PC-9 (cell line): ENCODE results near the gene CLCN5. TPM values are rescaled to one million over a fixed set of nuclear protein-coding genes. Genes with fewer than 3 reads are reported as not detected.

ENCODE experiments used
- BruUV-seq: library from RNA; stranded (reverse); fragments of 400-500 nt; replicated peaks from 2 replicates; lab custom pipeline; 2021; lab: Mats Ljungman, UMichigan
- CTCF ChIA-PET: fragments of 300-600 bp; sonication (Branson Sonifier 250); formaldehyde crosslinking; loops from one replicate; lab custom pipeline; 2022; ENCODE audit warnings: antibody characterized with exemption; lab: Charles Lee
- POLR2A ChIA-PET: fragments of 300-600 bp; sonication (Branson Sonifier 250); formaldehyde crosslinking; loops from one replicate; lab custom pipeline; 2022; ENCODE audit warnings: antibody characterized with exemption; ENCODE audit not compliant: unreplicated experiment; lab: Charles Lee
- DNase-seq, 2 experiments: peaks; one replicate each; pipeline versions ENCODE4 v3.0.0 to v3.0.0-alpha.2; 2015 to 2022; ENCODE audit warnings: mixed read lengths in 1 of 2
- H2AFZ ChIP-seq: fragments of 200-600 bp; sonication (generic); 2 replicates; pipeline ENCODE4 v1.8.1; 2017; ENCODE audit warnings: antibody characterized with exemption
- H3F3A ChIP-seq: fragments of 200-600 bp; sonication (generic); 2 replicates; pipeline ENCODE4 v1.8.1; 2017; ENCODE audit warnings: antibody characterized with exemption, mild to moderate bottlenecking, low read depth; ENCODE audit not compliant: insufficient read depth
- H3K27ac ChIP-seq: fragments of 200-600 bp; sonication (generic); 2 replicates; pipeline ENCODE4 v1.6.1; 2016; ENCODE audit warnings: mixed run types
- H3K27me3 ChIP-seq: fragments of 200-600 bp; sonication (generic); 2 replicates; pipeline ENCODE4 v1.6.1; 2016; ENCODE audit warnings: low read depth, mixed run types; ENCODE audit not compliant: insufficient read depth
- H3K36me3 ChIP-seq: fragments of 200-600 bp; sonication (generic); 2 replicates; pipeline ENCODE4 v1.6.1; 2016; ENCODE audit warnings: low read depth, mixed run types
- H3K4me1 ChIP-seq: fragments of 200-600 bp; sonication (generic); replicated peaks from 2 replicates; pipeline ENCODE4 v1.6.1; 2016; ENCODE audit warnings: mixed run types; ENCODE audit not compliant: insufficient read depth
- H3K4me2 ChIP-seq: fragments of 200-600 bp; sonication (generic); 2 replicates; pipeline ENCODE4 v1.6.1; 2017; ENCODE audit warnings: mixed run types
- H3K4me3 ChIP-seq: fragments of 200-600 bp; sonication (generic); 2 replicates; pipeline ENCODE4 v1.6.1; 2016; ENCODE audit warnings: mixed run types
- H3K79me2 ChIP-seq: fragments of 200-600 bp; sonication (generic); 2 replicates; pipeline ENCODE4 v1.6.1; 2017; ENCODE audit warnings: low read depth, mixed run types
- H3K9me2 ChIP-seq: fragments of 200-600 bp; sonication (generic); 2 replicates; pipeline ENCODE4 v1.8.1; 2017; ENCODE audit warnings: mild to moderate bottlenecking; ENCODE audit not compliant: insufficient read depth
- H3K9me3 ChIP-seq: fragments of 200-600 bp; sonication (generic); 2 replicates; pipeline ENCODE4 v1.8.1; 2016; ENCODE audit warnings: low read depth; ENCODE audit not compliant: insufficient read depth
- H4K20me1 ChIP-seq: fragments of 200-600 bp; sonication (generic); 2 replicates; pipeline ENCODE4 v1.8.1; 2017; ENCODE audit not compliant: insufficient read depth
- EZH2 ChIP-seq: fragments of 200-600 bp; sonication (generic); IDR thresholded peaks from 2 replicates; pipeline ENCODE4 v1.8.0; 2017; ENCODE audit warnings: antibody characterized with exemption, low read depth
- intact Hi-C: fragments of 100-400 bp; cut with micrococcal nuclease; formaldehyde crosslinking; loops from one replicate; pipeline ENCODE4 v1.10.0; 2022; ENCODE audit not compliant: unreplicated experiment
- total RNA-seq: library from RNA; stranded (reverse); gene quantifications from 2 replicates; pipeline ENCODE4 v1.2.3, GENCODE V29; 2021
- TF ChIP-seq, protein P1 (sequence below): fragments of 200-600 bp; sonication (generic); conservative IDR thresholded peaks from 2 replicates; pipeline ENCODE4 v1.6.1; 2017; ENCODE audit warnings: mixed run types, antibody characterized with exemption, mild to moderate bottlenecking, moderate library complexity

Gene CLCN5
- total RNA-seq, 1 experiment from 2014 or later = 0.94 TPM

DNA sequence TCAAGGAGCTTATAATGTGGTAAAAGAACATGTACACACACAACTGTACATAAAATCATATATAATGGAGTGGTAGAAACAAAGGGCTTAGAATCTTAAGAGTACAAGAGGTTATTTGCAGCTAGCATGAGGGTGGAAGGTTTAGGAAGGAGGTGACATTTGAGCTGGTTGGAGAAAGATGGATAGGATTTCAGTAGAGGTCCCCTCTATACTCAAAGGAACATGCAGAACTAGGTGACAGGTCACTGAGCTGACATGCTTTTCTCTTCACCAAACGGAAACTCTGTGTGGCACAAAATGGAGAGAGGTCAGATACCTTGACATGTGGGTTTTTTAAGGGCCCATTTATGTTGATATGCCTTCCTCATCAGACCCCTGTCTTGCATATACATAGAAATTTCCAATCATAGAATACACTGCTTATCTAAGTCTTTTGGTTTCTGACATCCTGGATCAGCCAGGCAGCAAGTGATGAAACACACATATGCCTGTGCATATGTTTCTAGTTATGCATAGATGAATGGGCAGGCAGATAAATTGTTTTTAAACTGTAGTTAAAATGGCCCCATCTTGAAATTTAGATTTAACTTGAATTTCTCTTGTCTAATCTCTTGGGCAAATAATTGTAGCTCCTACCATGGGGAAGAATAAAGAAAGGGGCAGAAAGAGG, 29.3 kb downstream of the CLCN5 start:
- Histone ChIP-seq H3K36me3 (no peaks in the 10 kb centered on the region), H3K79me2 (no peaks in the 10 kb centered on the region), H4K20me1 (no peaks in the 10 kb centered on the region), H3K4me3 (no peak overlapping the region), H3K9me2 (no peaks in the 10 kb centered on the region), H3K27ac (no peak overlapping the region), H3K9me3 (no peaks in the 10 kb centered on the region), H3K4me2 (no peak overlapping the region), H3K4me1 (no peaks in the 10 kb centered on the region), H3F3A (no peaks in the 10 kb centered on the region), H3K27me3 (no peaks in the 10 kb centered on the region), H2AFZ (no peak overlapping the region)
- intact Hi-C loops = no loop called here
- ChIA-PET CTCF (interaction anchor here (0.7 kb wide), 1 partner anchor 767 kb away, joined by 3 read pairs; no protein-coding TSS in a partner anchor), POLR2A (no interaction called here)
- BruUV-seq = no TSS peak
- TF ChIP-seq, protein P1, sequence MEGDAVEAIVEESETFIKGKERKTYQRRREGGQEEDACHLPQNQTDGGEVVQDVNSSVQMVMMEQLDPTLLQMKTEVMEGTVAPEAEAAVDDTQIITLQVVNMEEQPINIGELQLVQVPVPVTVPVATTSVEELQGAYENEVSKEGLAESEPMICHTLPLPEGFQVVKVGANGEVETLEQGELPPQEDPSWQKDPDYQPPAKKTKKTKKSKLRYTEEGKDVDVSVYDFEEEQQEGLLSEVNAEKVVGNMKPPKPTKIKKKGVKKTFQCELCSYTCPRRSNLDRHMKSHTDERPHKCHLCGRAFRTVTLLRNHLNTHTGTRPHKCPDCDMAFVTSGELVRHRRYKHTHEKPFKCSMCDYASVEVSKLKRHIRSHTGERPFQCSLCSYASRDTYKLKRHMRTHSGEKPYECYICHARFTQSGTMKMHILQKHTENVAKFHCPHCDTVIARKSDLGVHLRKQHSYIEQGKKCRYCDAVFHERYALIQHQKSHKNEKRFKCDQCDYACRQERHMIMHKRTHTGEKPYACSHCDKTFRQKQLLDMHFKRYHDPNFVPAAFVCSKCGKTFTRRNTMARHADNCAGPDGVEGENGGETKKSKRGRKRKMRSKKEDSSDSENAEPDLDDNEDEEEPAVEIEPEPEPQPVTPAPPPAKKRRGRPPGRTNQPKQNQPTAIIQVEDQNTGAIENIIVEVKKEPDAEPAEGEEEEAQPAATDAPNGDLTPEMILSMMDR = no peak
- no peak for TF ChIP-seq EZH2
- DNase-seq = no peak

DNA sequence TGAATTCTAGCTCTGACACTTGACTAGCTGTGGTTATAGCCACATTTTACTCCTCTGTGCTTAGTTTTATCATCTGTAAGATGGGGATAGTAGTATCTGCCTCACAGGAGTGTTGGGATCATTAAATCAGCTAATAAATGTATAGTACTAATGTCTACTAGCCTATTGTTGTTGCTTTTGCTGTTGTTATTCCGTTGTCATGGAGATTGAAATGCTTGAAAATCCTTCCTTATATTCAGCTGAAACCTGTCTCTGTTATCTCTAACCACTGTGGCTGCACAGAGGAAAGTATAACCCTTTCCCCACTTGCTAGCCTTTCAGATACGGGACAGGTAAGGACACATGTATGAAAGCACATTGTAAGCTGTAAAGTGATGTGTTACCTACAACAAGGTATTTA, 33.9 kb downstream of the CLCN5 start:
- CTCF ChIA-PET = no interaction called here
- Histone ChIP-seq H2AFZ (no peak overlapping the region), H3K9me2 (no peaks in the 10 kb centered on the region), H3K36me3 (no peaks in the 10 kb centered on the region), H3K4me3 (no peak overlapping the region), H3K27me3 (no peaks in the 10 kb centered on the region), H4K20me1 (no peaks in the 10 kb centered on the region), H3K27ac (no peak overlapping the region), H3F3A (no peaks in the 10 kb centered on the region), H3K9me3 (no peaks in the 10 kb centered on the region), H3K4me2 (0 out of 2 replicates have a peak overlapping the region, but pooled peaks have one; percentile 4), H3K4me1 (no peaks in the 10 kb centered on the region), H3K79me2 (no peaks in the 10 kb centered on the region)
- no TSS peak for BruUV-seq
- intact Hi-C loops = no loop called here
- DNase-seq = peak in 1 of 2 experiments; percentile 41
- TF ChIP-seq EZH2 = no peak
- TF ChIP-seq, protein P1 = no peak
- POLR2A ChIA-PET = interaction anchor here (0.6 kb wide), 1 partner anchor 103 kb away, joined by 8 read pairs; no protein-coding TSS in a partner anchor

DNA sequence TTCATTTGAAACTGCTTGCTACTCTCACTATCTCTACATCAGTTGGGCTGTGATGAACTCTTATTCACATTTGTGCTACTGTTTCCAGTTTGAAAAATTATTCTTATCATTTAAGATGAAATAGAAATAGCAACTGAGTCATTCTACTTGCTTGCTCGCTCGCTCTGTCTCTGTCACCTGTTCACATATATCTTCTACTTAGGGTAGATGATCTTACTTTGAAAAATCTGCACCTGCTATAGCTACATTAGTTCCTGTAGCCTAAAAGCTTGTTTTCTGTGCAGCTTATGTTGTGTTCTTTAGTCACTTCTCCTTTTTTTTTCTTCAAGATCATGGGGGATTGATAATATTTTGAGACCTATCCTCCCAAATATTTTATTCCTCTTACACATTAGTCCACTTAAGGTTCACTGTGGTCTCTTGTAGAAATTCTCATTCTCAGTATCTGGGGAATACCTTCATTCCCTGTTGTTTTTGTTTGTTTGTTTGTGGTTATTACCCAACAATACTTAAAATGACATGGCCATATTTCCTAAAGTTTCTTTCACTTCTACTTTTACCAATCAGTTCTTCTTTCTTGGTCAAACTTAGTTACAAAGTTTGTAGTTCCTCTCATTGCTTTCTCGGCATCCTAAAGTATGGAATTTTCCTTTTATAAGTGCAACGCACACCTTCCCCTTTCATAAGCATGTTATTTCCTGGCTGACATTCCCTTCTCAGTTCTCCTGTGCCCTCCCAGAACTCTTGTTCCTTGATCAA, 36.5 kb downstream of the CLCN5 start:
- Histone ChIP-seq H3K27me3 (no peaks in the 10 kb centered on the region), H2AFZ (no peak overlapping the region), H3K9me2 (no peaks in the 10 kb centered on the region), H3K4me2 (no peak overlapping the region), H3K4me1 (no peaks in the 10 kb centered on the region), H3K79me2 (no peaks in the 10 kb centered on the region), H4K20me1 (no peaks in the 10 kb centered on the region), H3K4me3 (no peak overlapping the region), H3F3A (no peaks in the 10 kb centered on the region), H3K9me3 (no peaks in the 10 kb centered on the region), H3K36me3 (no peaks in the 10 kb centered on the region), H3K27ac (no peak overlapping the region)
- TF ChIP-seq, protein P1 = no peak
- no peak for TF ChIP-seq EZH2
- CTCF ChIA-PET = no interaction called here
- intact Hi-C loops = no loop called here
- POLR2A ChIA-PET = no interaction called here
- BruUV-seq = no TSS peak
- DNase-seq = no peak
